GM12878 (cell line): Measurements from ENCODE around the gene GPC6. TPM values are rescaled to one million over a fixed set of nuclear protein-coding genes. Genes with fewer than 3 reads are reported as not detected.

ENCODE experiments used
- ATAC-seq: fragments of 200-7000 bp; cut with Tn5 transposase; 3 replicates; pipeline ENCODE4 v1.9.1; 2020; ENCODE audit warnings: mild to moderate bottlenecking, moderate library complexity
- BruUV-seq: library from RNA; stranded (reverse); fragments of 400-500 nt; replicated peaks from 2 replicates; lab custom pipeline; 2021; lab: Mats Ljungman, UMichigan
- CTCF ChIA-PET: fragments of 300-600 bp; sonication (Branson Sonifier 250); formaldehyde crosslinking; extraction: SDS; loops from one replicate; lab custom pipeline; 2021; ENCODE audit warnings: inconsistent platforms; lab: Yijun Ruan, JAX
- POLR2A ChIA-PET: fragments of 350-600 bp; formaldehyde crosslinking; extraction: SDS; loops from one replicate; lab custom pipeline; 2021; ENCODE audit warnings: inconsistent platforms; lab: Charles Lee
- RAD21 ChIA-PET: fragments of 300-600 bp; sonication (Branson Sonifier 250); formaldehyde crosslinking; loops from one replicate; lab custom pipeline; 2023; ENCODE audit warnings: antibody characterized with exemption; ENCODE audit not compliant: unreplicated experiment; lab: Charles Lee
- SMC1A ChIA-PET: fragments of 300-600 bp; sonication (Branson Sonifier 250); formaldehyde crosslinking; loops from one replicate; lab custom pipeline; 2023; ENCODE audit not compliant: unreplicated experiment, uncharacterized antibody; lab: Charles Lee
- DNase-seq: peaks from one replicate; pipeline ENCODE4 v3.0.0-alpha.2; 2011; ENCODE audit warnings: low read depth, low spot score
- FAIRE-seq: peaks from 3 replicates; lab custom pipeline; 2011; peaks lifted over from hg19 to GRCh38; lab: Jason Lieb, UNC
- H2AFZ ChIP-seq: 2 replicates; pipeline ENCODE4 v1.6.0; 2011; ENCODE audit warnings: low read depth, low read length, control low read depth; ENCODE audit not compliant: control insufficient read depth
- H3K27ac ChIP-seq: 2 replicates; pipeline ENCODE4 v1.5.1; 2011; ENCODE audit warnings: control low read depth; ENCODE audit not compliant: control insufficient read depth, insufficient read depth
- H3K27me3 ChIP-seq, 2 experiments: replicated peaks in 1 of 2; 2 replicates each; pipeline versions ENCODE4 v1.6.0 to v1.6.1; 2011; ENCODE audit warnings: low read length in 1 of 2; ENCODE audit not compliant: control insufficient read depth in 2 of 2, insufficient read depth in 2 of 2
- H3K36me3 ChIP-seq, 2 experiments: 2 replicates each; pipeline ENCODE4 v1.5.1; 2011; ENCODE audit warnings: low read length in 1 of 2; ENCODE audit not compliant: control insufficient read depth in 2 of 2, insufficient read depth in 2 of 2
- H3K4me1 ChIP-seq: 2 replicates; pipeline ENCODE4 v1.6.1; 2011; ENCODE audit warnings: mild to moderate bottlenecking, low read length, moderate library complexity, mixed read lengths; ENCODE audit not compliant: control insufficient read depth, insufficient read depth
- H3K4me2 ChIP-seq: 2 replicates; pipeline ENCODE4 v1.6.0; 2011; ENCODE audit warnings: control low read depth; ENCODE audit not compliant: control insufficient read depth, insufficient read depth
- H3K4me3 ChIP-seq: fragments of 200-600 bp; sonication (generic); 2 replicates; pipeline ENCODE4 v1.5.1; 2016
- H3K79me2 ChIP-seq: 2 replicates; pipeline ENCODE4 v1.6.0; 2011; ENCODE audit warnings: low read length; ENCODE audit not compliant: control insufficient read depth, insufficient read depth
- H3K9ac ChIP-seq: 2 replicates; pipeline ENCODE4 v1.8.0; 2011; ENCODE audit warnings: low read length, control low read depth, mixed read lengths; ENCODE audit not compliant: control insufficient read depth, insufficient read depth
- H3K9me3 ChIP-seq: replicated peaks from 3 replicates; pipeline ENCODE4 v1.5.1; 2011; ENCODE audit warnings: mild to moderate bottlenecking, low read length; ENCODE audit not compliant: control insufficient read depth, insufficient read depth
- H4K20me1 ChIP-seq: 2 replicates; pipeline ENCODE4 v1.6.0; 2011; ENCODE audit not compliant: control insufficient read depth, insufficient read depth
- BMI1 ChIP-seq: fragments of 450-650 bp; IDR thresholded peaks from 2 replicates; pipeline ENCODE4 v1.6.1; 2016; ENCODE audit warnings: mild to moderate bottlenecking, moderate library complexity, borderline replicate concordance
- FOS ChIP-seq: IDR thresholded peaks from 3 replicates; pipeline ENCODE4 v1.6.1; 2011; ENCODE audit warnings: borderline replicate concordance; ENCODE audit not compliant: insufficient read length; ENCODE audit errors: extremely low read depth
- IRF3 ChIP-seq: fragments of 450-650 bp; IDR thresholded peaks from 2 replicates; pipeline ENCODE4 v1.6.1; 2014; ENCODE audit warnings: mild to moderate bottlenecking
- IRF4 ChIP-seq: IDR thresholded peaks from 2 replicates; pipeline ENCODE4 v1.6.1; 2011; ENCODE audit warnings: low read depth, low read length
- KAT2A ChIP-seq: conservative IDR thresholded peaks from 2 replicates; pipeline ENCODE4 v1.6.1; 2011; ENCODE audit warnings: low read depth, low read length; ENCODE audit not compliant: control insufficient read depth
- MXI1 ChIP-seq: fragments of 150-350 bp; IDR thresholded peaks from 2 replicates; pipeline ENCODE4 v1.6.1; 2011; ENCODE audit warnings: low read depth, mild to moderate bottlenecking, inconsistent platforms, low read length, improper control_type of control experiment
- NR2C2 ChIP-seq: IDR thresholded peaks from 2 replicates; pipeline ENCODE4 v1.6.1; 2011; ENCODE audit warnings: borderline replicate concordance, low read depth; ENCODE audit not compliant: control insufficient read depth, insufficient read length
- NRF1 ChIP-seq: conservative IDR thresholded peaks from 2 replicates; pipeline ENCODE4 v1.6.1; 2011; ENCODE audit warnings: mild to moderate bottlenecking, low read depth, low read length, improper control_type of control experiment
- RB1 ChIP-seq: fragments of 450-650 bp; formaldehyde crosslinking; IDR thresholded peaks from 2 replicates; pipeline ENCODE4 v1.6.1; 2017; ENCODE audit warnings: mild to moderate bottlenecking, borderline replicate concordance
- SMAD1 ChIP-seq: fragments of 450-650 bp; IDR thresholded peaks from 2 replicates; pipeline ENCODE4 v1.6.1; 2018; ENCODE audit warnings: mild to moderate bottlenecking, low read depth; ENCODE audit not compliant: partially characterized antibody
- SMAD5 ChIP-seq: IDR thresholded peaks from 2 replicates; pipeline ENCODE4 v1.6.1; 2016; ENCODE audit warnings: antibody characterized with exemption, low read depth
- SPI1 ChIP-seq: IDR thresholded peaks from 2 replicates; pipeline ENCODE4 v1.6.1; 2011; ENCODE audit warnings: low read depth, mild to moderate bottlenecking, low read length, moderate library complexity, borderline replicate concordance; ENCODE audit not compliant: insufficient read depth
- STAT1 ChIP-seq: fragments of 450-650 bp; conservative IDR thresholded peaks from 2 replicates; pipeline ENCODE4 v1.6.1; 2014; ENCODE audit warnings: antibody characterized with exemption, mild to moderate bottlenecking
- TCF12 ChIP-seq: IDR thresholded peaks from 2 replicates; pipeline ENCODE4 v1.6.1; 2011; ENCODE audit warnings: low read depth, mild to moderate bottlenecking, low read length
- ZNF217 ChIP-seq: fragments of 450-650 bp; IDR thresholded peaks from 2 replicates; pipeline ENCODE4 v1.6.1; 2017; ENCODE audit warnings: antibody characterized with exemption, mild to moderate bottlenecking
- WGBS: methylation state at CpG from one replicate; pipeline ENCODE4 v1.1.6; 2016; ENCODE audit warnings: low lambda C conversion rate; ENCODE audit not compliant: insufficient replicate concordance, insufficient coverage; ENCODE audit errors: missing lambda C conversion rate; 5-methylcytosine and 5-hydroxymethylcytosine counted together
- in situ Hi-C: fragments of 300-500 bp; cut with MboI; formaldehyde crosslinking; loops from 9 replicates; pipeline ENCODE4 v1.14.3; 2018; ENCODE audit warnings: mixed read lengths
- intact Hi-C: fragments of 100-400 bp; cut with micrococcal nuclease; formaldehyde crosslinking; loops from one replicate; pipeline ENCODE4 v1.14.2; 2022; ENCODE audit not compliant: unreplicated experiment
- polyA plus RNA-seq, 11 experiments: library from polyadenylated mRNA; depleted of rRNA in 4 of 11; unstranded in 6 of 11; stranded (reverse) in 5 of 11; fragments of >200 nt; fragmentation: Nextera tagmentation in 4 of 11; fragmentation: Illumina TruSeq in 1 of 11; extraction: Ambion mirVana in 4 of 11; extraction: Trizol in 1 of 11; gene quantifications; 1 replicate in 1 of 11; 2 replicates in 10 of 11; pipeline versions ENCODE4 v1.2.1 to v1.2.3, GENCODE V29; 2011 to 2016; ENCODE audit warnings: inconsistent platforms in 2 of 11, missing spikeins in 2 of 11, low read depth in 1 of 11
- total RNA-seq, 4 experiments: library from RNA; depleted of rRNA in 3 of 4; stranded (reverse); fragments of >200 nt in 3 of 4; fragmentation: Illumina TruSeq in 1 of 4; extraction: Trizol in 1 of 4; gene quantifications; 2 replicates each; pipeline versions ENCODE4 v1.2.1 to v1.2.3, GENCODE V29; 2013 to 2021
- TF ChIP-seq, protein P1 (sequence below): IDR thresholded peaks from 2 replicates; pipeline ENCODE4 v1.6.1; 2011; ENCODE audit warnings: low read depth, mild to moderate bottlenecking, low read length, moderate library complexity, borderline replicate concordance; ENCODE audit errors: extremely low read depth

The GPC6 gene
- total and polyA plus RNA-seq, 10 of the 15 experiments (the other 5 are each of a cell fraction or from before 2014, with no cell fraction given), result 0.03 to 0.04 (median 0.03) TPM; not detected in 7

DNA sequence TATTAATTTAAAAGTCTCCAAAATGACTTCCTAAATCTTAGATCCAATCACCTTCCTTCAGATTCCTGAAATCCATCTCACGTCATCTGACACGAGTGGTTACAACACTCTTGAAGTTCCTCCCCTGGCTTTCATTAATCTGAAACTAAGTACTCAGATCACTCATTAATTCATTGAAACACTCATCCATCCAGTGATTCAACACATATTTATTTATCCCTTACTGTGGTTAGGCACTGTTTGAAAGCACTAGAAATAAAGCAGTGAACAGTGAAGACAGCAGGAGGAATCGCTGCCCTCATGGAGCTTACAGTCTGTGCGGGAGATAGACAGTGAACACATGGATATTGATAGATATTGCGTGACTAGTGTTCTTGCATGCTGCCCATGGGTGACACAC, 780.5 kb downstream of the GPC6 start:
- Histone ChIP-seq H3K27me3 (no peaks in the 10 kb centered on the region), H2AFZ (no peak overlapping the region), H4K20me1 (no peaks in the 10 kb centered on the region), H3K9ac (no peak overlapping the region), H3K4me1 (no peaks in the 10 kb centered on the region), H3K27ac (no peak overlapping the region), H3K79me2 (no peaks in the 10 kb centered on the region), H3K9me3 (no peaks in the 10 kb centered on the region), H3K4me2 (no peak overlapping the region), H3K36me3 (no peaks in the 10 kb centered on the region), H3K4me3 (no peak overlapping the region)
- intact Hi-C loops, result no loop called here
- BruUV-seq, result no TSS peak
- POLR2A ChIA-PET, result no interaction called here
- DNase-seq, result no peak
- WGBS, result 26% methylated on average over 5 of the region's 5 CpGs
- CTCF ChIA-PET, result no interaction called here
- RAD21 ChIA-PET, result no interaction called here
- TF ChIP-seq NR2C2 (no peak), BMI1 (no peak), FOS (no peak), SMAD5 (no peak), KAT2A (no peak)
- TF ChIP-seq, protein P1, sequence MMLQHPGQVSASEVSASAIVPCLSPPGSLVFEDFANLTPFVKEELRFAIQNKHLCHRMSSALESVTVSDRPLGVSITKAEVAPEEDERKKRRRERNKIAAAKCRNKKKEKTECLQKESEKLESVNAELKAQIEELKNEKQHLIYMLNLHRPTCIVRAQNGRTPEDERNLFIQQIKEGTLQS, result no peak
- no peak for FAIRE-seq
- SMC1A ChIA-PET, result no interaction called here
- no peak for ATAC-seq
- in situ Hi-C loops, result no loop called here

DNA sequence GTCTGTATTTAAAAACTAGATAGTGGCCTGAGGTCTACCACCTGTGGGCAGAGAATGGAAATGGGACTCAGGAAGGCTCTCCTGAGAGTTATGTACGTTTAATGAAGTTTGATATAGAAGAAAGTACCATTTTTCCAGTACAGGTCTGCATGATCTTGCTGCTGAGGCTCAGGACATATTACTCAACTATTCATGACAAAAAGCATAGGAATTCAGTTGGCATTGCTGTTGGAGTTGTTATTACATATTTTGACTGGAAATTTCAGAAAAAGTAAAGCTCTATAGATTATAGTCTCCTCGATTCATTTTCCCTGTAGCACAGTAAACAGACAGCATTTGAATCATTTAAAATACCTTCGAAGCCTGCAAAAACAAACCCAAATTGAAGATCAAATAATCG, 783.1 kb downstream of the GPC6 start:
- 19% methylated on average over 4 of the region's 4 CpGs for WGBS
- intact Hi-C loops (no loop called here), in situ Hi-C loops (no loop called here)
- BruUV-seq, result no TSS peak
- FAIRE-seq (no peak), ATAC-seq (no peak), DNase-seq (no peak)
- no peak overlapping the region for H3K4me3 ChIP-seq
- ChIA-PET RAD21 (no interaction called here), SMC1A (no interaction called here), CTCF (no interaction called here), POLR2A (no interaction called here)
- no peaks in the 10 kb centered on the region for H3K79me2 ChIP-seq
- no peak overlapping the region for H3K4me2 ChIP-seq
- H3K27ac ChIP-seq, result no peak overlapping the region
- no peaks in the 10 kb centered on the region for H3K27me3 ChIP-seq
- no peaks in the 10 kb centered on the region for H4K20me1 ChIP-seq
- H3K9ac ChIP-seq, result no peak overlapping the region
- H3K9me3 ChIP-seq, result no peaks in the 10 kb centered on the region
- no peak overlapping the region for H2AFZ ChIP-seq
- no peaks in the 10 kb centered on the region for H3K36me3 ChIP-seq
- no peaks in the 10 kb centered on the region for H3K4me1 ChIP-seq
- no peak for TF ChIP-seq IRF3
- TF ChIP-seq TCF12, result no peak
- no peak for TF ChIP-seq IRF4
- TF ChIP-seq RB1, result no peak
- TF ChIP-seq SMAD1, result no peak
- no peak for TF ChIP-seq ZNF217
- TF ChIP-seq MXI1, result no peak
- no peak for TF ChIP-seq NRF1
- no peak for TF ChIP-seq SPI1
- TF ChIP-seq STAT1, result no peak
